Type B pancreatic cell (in vitro differentiated cells): ENCODE measurements around the gene AFAP1L1. TPM values are rescaled to one million over a fixed set of nuclear protein-coding genes. Genes with fewer than 3 reads are reported as not detected.
A peak's percentile ranks its signal among the peaks of the same experiment; 100 is the strongest.

Experiments
- DNase-seq: peaks from one replicate; pipeline ENCODE4 v3.0.0; 2021; ENCODE audit warnings: mixed read lengths; ENCODE audit not compliant: unreplicated experiment; ENCODE audit errors: extremely low spot score
- H3K27ac Mint-ChIP-seq: 2 replicates; pipeline ENCODE4 v1.8.0; 2021; ENCODE audit warnings: mild to moderate bottlenecking, mixed read lengths
- H3K27me3 Mint-ChIP-seq: 2 replicates; pipeline ENCODE4 v1.8.0; 2021; ENCODE audit warnings: mixed read lengths
- H3K36me3 Mint-ChIP-seq: 2 replicates; pipeline ENCODE4 v1.8.0; 2021; ENCODE audit warnings: mixed read lengths
- H3K4me1 Mint-ChIP-seq: one replicate; pipeline ENCODE4 v1.8.0; 2021; ENCODE audit warnings: mixed read lengths; ENCODE audit not compliant: unreplicated experiment
- H3K4me3 Mint-ChIP-seq: 2 replicates; pipeline ENCODE4 v1.8.0; 2021; ENCODE audit warnings: mild to moderate bottlenecking, mixed read lengths
- H3K9me3 Mint-ChIP-seq: 2 replicates; pipeline ENCODE4 v1.8.0; 2021; ENCODE audit warnings: mixed read lengths
- total RNA-seq: library from RNA; stranded (reverse); gene quantifications from 2 replicates; pipeline ENCODE4 v1.2.1, GENCODE V29; 2021; ENCODE audit warnings: low replicate concordance
- TF ChIP-seq, protein P1 (sequence below): fragments of 200-600 bp; sonication (generic); conservative IDR thresholded peaks from 2 replicates; pipeline ENCODE4 v1.5.0; 2021; ENCODE audit warnings: antibody characterized with exemption, mild to moderate bottlenecking

AFAP1L1 gene
- total RNA-seq, 1 donor from 2014 or later, result 6.4 TPM

DNA sequence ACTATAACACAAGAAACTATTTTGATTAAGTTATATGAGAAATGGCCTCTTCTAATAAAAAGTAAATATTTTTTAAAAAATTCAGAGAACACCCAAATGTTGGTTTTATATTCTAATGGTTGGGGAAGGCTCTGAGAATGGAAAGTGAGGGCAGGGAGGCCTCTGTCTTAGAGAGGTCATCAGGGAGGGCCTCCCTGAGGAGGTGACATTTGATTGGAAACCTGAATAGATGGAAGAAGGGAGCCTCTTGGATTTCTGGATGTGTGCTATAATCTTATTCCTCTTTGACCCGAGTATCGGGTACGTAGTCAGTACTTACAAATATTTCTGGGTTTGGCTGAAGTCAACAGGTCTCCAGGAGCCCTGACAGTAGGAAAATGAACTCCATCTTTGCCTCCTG lies 47.5 kb downstream of the AFAP1L1 start:
- TF ChIP-seq, protein P1, sequence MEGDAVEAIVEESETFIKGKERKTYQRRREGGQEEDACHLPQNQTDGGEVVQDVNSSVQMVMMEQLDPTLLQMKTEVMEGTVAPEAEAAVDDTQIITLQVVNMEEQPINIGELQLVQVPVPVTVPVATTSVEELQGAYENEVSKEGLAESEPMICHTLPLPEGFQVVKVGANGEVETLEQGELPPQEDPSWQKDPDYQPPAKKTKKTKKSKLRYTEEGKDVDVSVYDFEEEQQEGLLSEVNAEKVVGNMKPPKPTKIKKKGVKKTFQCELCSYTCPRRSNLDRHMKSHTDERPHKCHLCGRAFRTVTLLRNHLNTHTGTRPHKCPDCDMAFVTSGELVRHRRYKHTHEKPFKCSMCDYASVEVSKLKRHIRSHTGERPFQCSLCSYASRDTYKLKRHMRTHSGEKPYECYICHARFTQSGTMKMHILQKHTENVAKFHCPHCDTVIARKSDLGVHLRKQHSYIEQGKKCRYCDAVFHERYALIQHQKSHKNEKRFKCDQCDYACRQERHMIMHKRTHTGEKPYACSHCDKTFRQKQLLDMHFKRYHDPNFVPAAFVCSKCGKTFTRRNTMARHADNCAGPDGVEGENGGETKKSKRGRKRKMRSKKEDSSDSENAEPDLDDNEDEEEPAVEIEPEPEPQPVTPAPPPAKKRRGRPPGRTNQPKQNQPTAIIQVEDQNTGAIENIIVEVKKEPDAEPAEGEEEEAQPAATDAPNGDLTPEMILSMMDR, result no peak
- H3K36me3 Mint-ChIP-seq, result no peaks in the 10 kb centered on the region
- no peak overlapping the region for H3K4me3 Mint-ChIP-seq
- peaks cover 36% of the 10 kb centered on the region for H3K4me1 Mint-ChIP-seq
- no peaks in the 10 kb centered on the region for H3K27me3 Mint-ChIP-seq
- DNase-seq, result no peak
- H3K9me3 Mint-ChIP-seq, result no peaks in the 10 kb centered on the region
- H3K27ac Mint-ChIP-seq, result no peak overlapping the region

DNA sequence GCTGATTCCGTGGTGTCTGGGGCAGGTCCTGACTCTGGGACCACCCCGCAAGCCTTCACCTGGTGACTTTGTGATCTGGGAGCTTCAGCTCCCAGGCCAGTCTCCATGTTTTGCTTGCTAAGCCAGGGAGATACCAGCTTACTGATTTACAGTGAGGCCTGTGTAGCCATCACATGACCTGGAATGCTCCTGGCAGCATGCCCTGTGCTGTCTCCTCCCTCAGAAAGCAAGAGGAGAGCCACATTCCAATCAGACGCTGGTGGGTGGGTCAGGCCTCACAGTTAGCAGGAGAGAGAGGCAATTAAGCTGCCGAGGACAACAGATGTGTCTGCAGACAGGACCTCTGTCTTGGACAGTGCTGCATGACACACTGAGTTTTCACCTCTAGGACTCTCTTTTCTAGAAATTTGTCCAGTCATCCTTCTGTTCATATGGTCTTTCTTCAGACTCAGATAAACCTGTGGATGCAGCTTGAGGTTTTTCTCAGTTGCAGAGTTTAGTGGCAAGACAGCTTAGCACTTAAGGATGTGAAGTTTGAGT lies 49.2 kb downstream of the AFAP1L1 start:
- Mint-ChIP-seq H3K4me1 (peaks cover 41% of the 10 kb centered on the region), H3K27me3 (no peaks in the 10 kb centered on the region), H3K4me3 (peak overlapping the region; percentile 45), H3K27ac (peak overlapping the region; percentile 91), H3K9me3 (no peaks in the 10 kb centered on the region), H3K36me3 (no peaks in the 10 kb centered on the region)
- TF ChIP-seq, protein P1, result no peak
- no peak for DNase-seq

DNA sequence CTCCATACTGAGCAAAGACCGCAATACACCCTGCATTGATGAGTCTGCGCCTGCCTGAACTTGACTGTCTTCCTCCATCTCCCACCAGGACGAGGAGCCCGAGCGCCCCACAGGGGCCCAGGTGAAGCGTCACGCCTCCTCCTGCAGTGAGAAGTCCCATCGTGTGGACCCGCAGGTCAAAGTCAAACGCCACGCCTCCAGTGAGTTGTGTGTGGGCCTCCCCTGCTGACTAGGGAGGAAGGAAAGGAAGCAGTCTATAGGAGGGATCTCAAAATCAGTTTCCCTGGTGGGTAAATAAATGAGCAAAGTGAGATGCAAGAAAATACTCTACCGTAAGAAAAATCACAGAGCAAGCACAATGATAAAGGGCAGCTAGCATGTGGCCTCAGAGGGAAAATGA lies 50.9 kb downstream of the AFAP1L1 start:
- Mint-ChIP-seq H3K27me3 (no peaks in the 10 kb centered on the region), H3K9me3 (no peaks in the 10 kb centered on the region), H3K4me3 (peak overlapping the region; percentile 25), H3K27ac (peak overlapping the region; percentile 66), H3K36me3 (no peaks in the 10 kb centered on the region), H3K4me1 (peaks cover 36% of the 10 kb centered on the region)
- DNase-seq, result no peak
- TF ChIP-seq, protein P1, result no peak

DNA sequence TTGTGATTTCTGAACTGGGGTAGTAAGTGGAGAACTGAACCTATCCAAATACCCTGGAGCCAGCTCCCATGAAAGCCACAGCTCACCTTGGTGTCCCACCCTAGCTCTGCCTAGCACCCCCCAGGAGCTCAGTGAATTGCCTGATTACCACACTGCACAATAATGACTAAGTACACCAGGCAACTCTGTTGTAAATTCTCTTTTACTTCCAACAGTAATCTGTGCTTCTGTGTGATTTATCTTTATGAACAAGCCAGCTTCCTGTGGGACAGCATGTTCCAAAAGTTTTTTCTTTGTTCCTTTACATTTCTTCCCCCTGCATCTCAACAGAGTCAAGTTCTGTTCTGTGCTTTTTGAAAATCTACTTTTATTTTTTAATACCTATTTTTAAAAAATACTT lies 51.6 kb downstream of the AFAP1L1 start:
- Mint-ChIP-seq H3K27me3 (no peaks in the 10 kb centered on the region), H3K4me1 (peaks cover 36% of the 10 kb centered on the region), H3K4me3 (no peak overlapping the region), H3K36me3 (no peaks in the 10 kb centered on the region), H3K27ac (peak overlapping the region; percentile 66), H3K9me3 (no peaks in the 10 kb centered on the region)
- TF ChIP-seq, protein P1, result no peak
- DNase-seq, result no peak

DNA sequence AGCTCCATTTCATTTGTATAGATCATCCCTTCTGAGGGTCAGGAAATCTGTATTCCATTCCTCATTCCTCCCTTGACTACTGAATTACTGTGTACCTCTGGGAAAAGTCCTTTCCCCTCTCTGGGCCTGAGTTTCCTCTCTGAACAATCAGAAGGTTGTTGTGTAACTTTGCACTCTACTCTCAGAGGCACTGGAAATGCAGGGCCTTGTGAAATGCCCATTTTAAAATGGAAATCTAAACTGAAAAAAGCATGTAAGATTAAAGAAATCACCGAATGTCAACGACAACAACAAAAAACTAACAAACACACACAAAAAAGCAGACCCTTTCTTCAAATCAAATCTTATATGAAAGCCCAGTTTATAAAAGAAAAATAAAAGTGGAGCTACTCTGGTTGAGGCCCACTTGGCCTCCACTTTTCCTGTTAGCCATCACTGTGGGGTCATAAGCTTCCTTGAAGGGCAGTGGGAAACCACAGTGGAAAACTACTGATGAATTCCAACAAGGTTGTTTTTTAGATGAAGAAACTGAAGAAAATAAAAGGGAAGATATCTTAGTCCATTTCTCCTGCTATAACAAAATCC lies 52.1 kb downstream of the AFAP1L1 start:
- Mint-ChIP-seq H3K27me3 (no peaks in the 10 kb centered on the region), H3K4me3 (no peak overlapping the region), H3K9me3 (no peaks in the 10 kb centered on the region), H3K4me1 (peaks cover 36% of the 10 kb centered on the region), H3K27ac (peak overlapping the region; percentile 66), H3K36me3 (no peaks in the 10 kb centered on the region)
- TF ChIP-seq, protein P1, result no peak
- DNase-seq, result no peak
